Endodermal cell (in vitro differentiated cells): ENCODE data around the gene LMTK3. TPM values are rescaled to one million over a fixed set of nuclear protein-coding genes. Genes with fewer than 3 reads are reported as not detected.

Experiments
- DNase-seq: peaks from one replicate; pipeline ENCODE4 v3.0.0-alpha.2; 2017
- H3K27ac ChIP-seq: 2 replicates; pipeline ENCODE4 v1.5.1; 2013; ENCODE audit warnings: mild to moderate bottlenecking, low read depth, low read length, moderate library complexity
- H3K27me3 ChIP-seq: 2 replicates; pipeline ENCODE4 v1.6.1; 2013; ENCODE audit warnings: mild to moderate bottlenecking, low read length, moderate library complexity; ENCODE audit not compliant: insufficient read depth, control insufficient read depth, poor library complexity, severe bottlenecking
- H3K36me3 ChIP-seq: 2 replicates; pipeline ENCODE4 v1.7.0; 2013; ENCODE audit warnings: mild to moderate bottlenecking, low read length, moderate library complexity; ENCODE audit not compliant: control insufficient read depth, insufficient read depth
- H3K4me1 ChIP-seq: one replicate; pipeline ENCODE4 v1.7.0; 2013; ENCODE audit warnings: low read length; ENCODE audit not compliant: control insufficient read depth, insufficient read depth
- H3K4me3 ChIP-seq: 2 replicates; pipeline ENCODE4 v1.5.1; 2013; ENCODE audit warnings: mild to moderate bottlenecking, low read length, moderate library complexity
- H3K9ac ChIP-seq: 2 replicates; pipeline ENCODE4 v1.6.1; 2013; ENCODE audit warnings: mild to moderate bottlenecking, low read length, moderate library complexity; ENCODE audit not compliant: poor library complexity, severe bottlenecking; ENCODE audit errors: extremely low read depth
- H3K9me3 ChIP-seq: 2 replicates; pipeline ENCODE4 v1.6.1; 2013; ENCODE audit warnings: mild to moderate bottlenecking, low read length, moderate library complexity; ENCODE audit not compliant: control insufficient read depth
- H3K27ac Mint-ChIP-seq: 2 replicates; pipeline ENCODE4 v1.8.0; 2020; ENCODE audit warnings: mixed read lengths
- H3K27me3 Mint-ChIP-seq: 2 replicates; pipeline ENCODE4 v1.8.0; 2021; ENCODE audit warnings: mild to moderate bottlenecking, mixed read lengths; ENCODE audit not compliant: insufficient read depth
- H3K36me3 Mint-ChIP-seq: 2 replicates; pipeline ENCODE4 v1.8.0; 2020; ENCODE audit warnings: low read depth, mixed read lengths
- H3K4me1 Mint-ChIP-seq: 2 replicates; pipeline ENCODE4 v1.8.0; 2020; ENCODE audit warnings: mixed read lengths
- H3K4me3 Mint-ChIP-seq: 2 replicates; pipeline ENCODE4 v1.8.0; 2020; ENCODE audit warnings: mild to moderate bottlenecking, moderate library complexity, mixed read lengths
- H3K9me3 Mint-ChIP-seq: 2 replicates; pipeline ENCODE4 v1.8.0; 2020; ENCODE audit warnings: mild to moderate bottlenecking, mixed read lengths
- WGBS, 2 experiments: methylation state at CpG; one replicate each; pipeline versions ENCODE4 v1.1.5 to v1.1.7; 2013; ENCODE audit warnings: missing lambda C conversion rate in 2 of 2, mixed read lengths in 1 of 2; ENCODE audit not compliant: insufficient coverage in 1 of 2, insufficient read length in 1 of 2; 5-methylcytosine and 5-hydroxymethylcytosine counted together
- total RNA-seq, 2 donors: library from RNA; stranded (reverse); fragmentation: NEBNext Ultra II Directional in 1 of 2; extraction: Animal tissue kit (Norgen Biotek cat#: 25700) in 1 of 2; gene quantifications; 2 replicates in 1 of 2; 3 replicates in 1 of 2; pipeline ENCODE4 v1.2.1, GENCODE V29; 2021
- TF ChIP-seq, protein P1 (sequence below): fragments of 200-600 bp; sonication (generic); conservative IDR thresholded peaks from 2 replicates; pipeline ENCODE4 v1.5.0; 2021; ENCODE audit warnings: antibody characterized with exemption, mild to moderate bottlenecking

The LMTK3 gene
- total RNA-seq, 2 donors from 2014 or later, result 11.1 to 14.5 TPM

DNA sequence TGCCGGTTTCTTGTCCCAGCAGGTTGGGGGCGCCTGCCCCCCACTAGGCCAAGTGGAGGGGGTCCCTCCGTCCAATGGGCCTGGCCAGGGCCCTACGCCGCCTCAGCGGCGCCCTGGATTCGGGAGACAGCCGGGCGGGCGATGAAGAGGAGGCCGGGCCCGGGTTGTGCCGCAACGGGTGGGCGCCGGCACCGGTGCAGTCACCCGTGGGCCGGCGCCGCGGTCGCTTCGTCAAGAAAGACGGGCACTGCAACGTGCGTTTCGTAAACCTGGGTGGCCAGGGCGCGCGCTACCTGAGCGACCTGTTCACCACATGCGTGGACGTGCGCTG lies 50.0 kb downstream of the LMTK3 start:
- Histone ChIP-seq H3K4me1 (no peaks in the 10 kb centered on the region), H3K27me3 (no peaks in the 10 kb centered on the region), H3K9ac (no peak overlapping the region), H3K27ac (no peak overlapping the region), H3K4me3 (no peak overlapping the region), H3K36me3 (peaks cover 16% of the 10 kb centered on the region), H3K9me3 (no peaks in the 10 kb centered on the region)
- no peak overlapping the region for H3K4me3 Mint-ChIP-seq
- peaks cover 30% of the 10 kb centered on the region for H3K36me3 Mint-ChIP-seq
- H3K9me3 Mint-ChIP-seq, result no peaks in the 10 kb centered on the region
- 96 to 98% methylated on average over 35 to 36 of the region's 36 CpGs for WGBS, 2 experiments
- H3K27me3 Mint-ChIP-seq, result peaks cover 15% of the 10 kb centered on the region
- TF ChIP-seq, protein P1, sequence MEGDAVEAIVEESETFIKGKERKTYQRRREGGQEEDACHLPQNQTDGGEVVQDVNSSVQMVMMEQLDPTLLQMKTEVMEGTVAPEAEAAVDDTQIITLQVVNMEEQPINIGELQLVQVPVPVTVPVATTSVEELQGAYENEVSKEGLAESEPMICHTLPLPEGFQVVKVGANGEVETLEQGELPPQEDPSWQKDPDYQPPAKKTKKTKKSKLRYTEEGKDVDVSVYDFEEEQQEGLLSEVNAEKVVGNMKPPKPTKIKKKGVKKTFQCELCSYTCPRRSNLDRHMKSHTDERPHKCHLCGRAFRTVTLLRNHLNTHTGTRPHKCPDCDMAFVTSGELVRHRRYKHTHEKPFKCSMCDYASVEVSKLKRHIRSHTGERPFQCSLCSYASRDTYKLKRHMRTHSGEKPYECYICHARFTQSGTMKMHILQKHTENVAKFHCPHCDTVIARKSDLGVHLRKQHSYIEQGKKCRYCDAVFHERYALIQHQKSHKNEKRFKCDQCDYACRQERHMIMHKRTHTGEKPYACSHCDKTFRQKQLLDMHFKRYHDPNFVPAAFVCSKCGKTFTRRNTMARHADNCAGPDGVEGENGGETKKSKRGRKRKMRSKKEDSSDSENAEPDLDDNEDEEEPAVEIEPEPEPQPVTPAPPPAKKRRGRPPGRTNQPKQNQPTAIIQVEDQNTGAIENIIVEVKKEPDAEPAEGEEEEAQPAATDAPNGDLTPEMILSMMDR, result no peak
- no peak overlapping the region for H3K27ac Mint-ChIP-seq
- no peaks in the 10 kb centered on the region for H3K4me1 Mint-ChIP-seq
- no peak for DNase-seq

- no peak overlapping the region for H3K4me3 Mint-ChIP-seq
- peaks cover 38% of the 10 kb centered on the region for H3K36me3 Mint-ChIP-seq
- no peaks in the 10 kb centered on the region for H3K9me3 ChIP-seq
- H3K4me1 ChIP-seq, result no peaks in the 10 kb centered on the region
- no peak for DNase-seq
- H3K36me3 ChIP-seq, result peaks cover 37% of the 10 kb centered on the region
- H3K9ac ChIP-seq, result no peak overlapping the region
- no peak overlapping the region for H3K27ac Mint-ChIP-seq
- no peak overlapping the region for H3K4me3 ChIP-seq
- TF ChIP-seq, protein P1, result no peak
- H3K9me3 Mint-ChIP-seq, result no peaks in the 10 kb centered on the region
- H3K27me3 ChIP-seq, result no peaks in the 10 kb centered on the region
- no peaks in the 10 kb centered on the region for H3K27me3 Mint-ChIP-seq
- H3K27ac ChIP-seq, result no peak overlapping the region
- WGBS, 2 experiments, result 100% methylated on average over 2 of the region's 2 CpGs; no CpG with 5 or more reads in 1 of the 2 experiments
- no peaks in the 10 kb centered on the region for H3K4me1 Mint-ChIP-seq
These were observed 53.6 kb downstream of the LMTK3 start for GRCh38 chr19:48458016-48458415.

DNA sequence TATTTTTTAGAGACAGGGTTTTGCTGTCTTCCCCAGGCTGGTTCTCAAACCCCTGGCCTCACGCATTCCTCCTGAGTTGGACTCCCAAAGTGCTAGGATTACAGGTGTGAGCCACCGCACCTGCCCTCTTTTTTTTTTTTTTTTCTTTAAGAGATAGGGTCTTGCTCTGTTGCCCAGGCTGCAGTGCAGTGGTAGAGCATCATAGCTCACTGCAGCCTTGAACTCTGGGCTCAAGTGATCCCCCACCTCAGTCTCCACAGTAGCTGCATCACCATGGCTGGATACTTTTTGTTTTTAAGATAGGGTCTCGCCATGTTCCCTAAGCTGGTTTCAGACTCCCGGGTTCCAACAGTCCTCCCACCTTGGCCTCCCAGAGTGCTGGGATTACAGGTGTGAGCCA lies 54.8 kb downstream of the LMTK3 start:
- no peak overlapping the region for H3K4me3 Mint-ChIP-seq
- TF ChIP-seq, protein P1, result no peak
- WGBS, 2 experiments, result 95 to 96% methylated on average over 3 to 4 of the region's 4 CpGs

More for the DNA sequence above, 54.8 kb downstream of the LMTK3 start:
- no peaks in the 10 kb centered on the region for H3K4me1 Mint-ChIP-seq
- H3K9me3 Mint-ChIP-seq, result no peaks in the 10 kb centered on the region
- no peak for DNase-seq
- Histone ChIP-seq H3K36me3 (peaks cover 37% of the 10 kb centered on the region), H3K9me3 (no peaks in the 10 kb centered on the region), H3K4me1 (no peaks in the 10 kb centered on the region), H3K27me3 (no peaks in the 10 kb centered on the region), H3K9ac (no peak overlapping the region), H3K27ac (no peak overlapping the region), H3K4me3 (no peak overlapping the region)
- peaks cover 34% of the 10 kb centered on the region for H3K36me3 Mint-ChIP-seq
- H3K27ac Mint-ChIP-seq, result no peak overlapping the region
- H3K27me3 Mint-ChIP-seq, result no peaks in the 10 kb centered on the region
